K562 (cell line): ENCODE measurements around the gene KCNJ4. TPM values are rescaled to one million over a fixed set of nuclear protein-coding genes. Genes with fewer than 3 reads are reported as not detected.

Experiments used
- CREBBP ChIP-seq: IDR thresholded peaks from one replicate; pipeline ENCODE4 v1.6.1; 2012; ENCODE audit warnings: low read depth, mild to moderate bottlenecking, control low read depth, inconsistent platforms, low read length
- MCM3 ChIP-seq: fragments of 450-650 bp; IDR thresholded peaks from 2 replicates; pipeline ENCODE4 v1.6.1; 2016
- MEF2A ChIP-seq: IDR thresholded peaks from 2 replicates; pipeline ENCODE4 v1.6.1; 2011; ENCODE audit warnings: low read depth, mild to moderate bottlenecking, low read length, moderate library complexity; ENCODE audit not compliant: control insufficient read depth
- MGA ChIP-seq: fragments of 450-650 bp; IDR thresholded peaks from 2 replicates; pipeline ENCODE4 v1.6.1; 2016; ENCODE audit warnings: mild to moderate bottlenecking, moderate library complexity
- MYC ChIP-seq, 2 experiments: fragments of 250-450 bp in 1 of 2; sonication (Bioruptor Pico) in 1 of 2; IDR thresholded peaks; 2 replicates each; pipeline versions ENCODE4 v1.5.1 to v1.6.1; 2012 to 2021; ENCODE audit warnings: low read depth in 2 of 2, borderline replicate concordance in 1 of 2, improper control_type of control experiment in 1 of 2, low read length in 1 of 2, mild to moderate bottlenecking in 1 of 2, moderate library complexity in 1 of 2
- NR2C1 ChIP-seq, 2 experiments: fragments of 450-650 bp; IDR thresholded peaks; 2 replicates each; pipeline ENCODE4 v1.6.1; 2017; ENCODE audit warnings: mild to moderate bottlenecking in 2 of 2, antibody characterized with exemption in 1 of 2, inconsistent platforms in 1 of 2, missing compliant biosample characterization in 1 of 2, missing genetic modification characterization in 1 of 2
- SRSF1 ChIP-seq: fragments of 200-400 bp; formaldehyde crosslinking; IDR thresholded peaks from 2 replicates; pipeline ENCODE4 v1.6.1; 2017; ENCODE audit warnings: mild to moderate bottlenecking, low read depth, low read length, moderate library complexity
- TBP ChIP-seq: optimal IDR thresholded peaks from 2 replicates; pipeline ENCODE3; 2011; ENCODE audit warnings: low read depth, low read length, improper control_type of control experiment
- polyA plus RNA-seq, 8 experiments: library from polyadenylated mRNA; depleted of rRNA in 4 of 8; stranded (reverse) in 5 of 8; unstranded in 3 of 8; fragments of >200 nt; fragmentation: Nextera tagmentation in 2 of 8; fragmentation: Illumina TruSeq in 1 of 8; extraction: Ambion mirVana in 2 of 8; extraction: Trizol in 1 of 8; gene quantifications; 2 replicates each; pipeline versions ENCODE4 v1.2.1 to v1.2.3, GENCODE V29; 2011 to 2014; ENCODE audit warnings: inconsistent platforms in 1 of 8, missing spikeins in 1 of 8
- total RNA-seq, 7 experiments: library from RNA; depleted of rRNA in 6 of 7; stranded (reverse); fragments of >200 nt in 6 of 7; fragmentation: Illumina TruSeq in 2 of 7; extraction: Trizol in 2 of 7; gene quantifications; 2 replicates each; pipeline versions ENCODE4 v1.2.1 to v1.2.3, GENCODE V29; 2011 to 2021; ENCODE audit warnings: low replicate concordance in 1 of 7
- TF ChIP-seq, protein P1 (sequence below): fragments of 450-650 bp; IDR thresholded peaks from 2 replicates; pipeline ENCODE4 v1.6.1; 2017; ENCODE audit warnings: antibody characterized with exemption, mild to moderate bottlenecking
- TF ChIP-seq, protein P2 (sequence below), 2 experiments: fragments of 450-650 bp; IDR thresholded peaks; 2 replicates each; pipeline ENCODE4 v1.6.1; 2016

The KCNJ4 gene
- total and polyA plus RNA-seq, 9 of the 15 experiments (the other 6 are each of a cell fraction or from before 2014, with no cell fraction given) = 0.07 to 0.55 (median 0.09) TPM; not detected in 4

DNA sequence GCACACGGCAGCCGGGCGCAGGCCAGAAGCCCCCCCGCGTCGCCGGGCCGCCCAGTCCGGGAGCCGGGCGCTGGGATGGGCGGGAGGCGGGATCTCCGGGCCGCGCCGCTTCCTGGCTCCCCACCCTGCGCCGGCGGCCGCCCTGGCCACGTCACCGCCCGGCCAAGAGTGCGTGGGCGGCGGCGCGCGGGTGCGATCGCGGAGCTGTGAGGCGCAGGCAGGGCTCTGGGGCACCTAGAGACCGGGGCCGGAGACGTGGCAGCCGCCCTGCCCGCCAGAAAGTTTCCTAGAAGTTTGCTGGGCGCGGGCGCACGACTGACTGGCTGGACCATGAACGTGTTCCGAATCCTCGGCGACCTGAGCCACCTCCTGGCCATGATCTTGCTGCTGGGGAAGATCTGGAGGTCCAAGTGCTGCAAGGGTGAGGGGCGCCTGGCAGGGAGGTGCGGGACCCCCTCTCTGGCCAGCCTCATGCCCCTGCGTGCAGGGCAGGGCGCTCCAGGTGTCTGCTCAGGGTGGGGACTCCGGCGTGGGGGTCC is 13.0 kb upstream of the KCNJ4 start, which contains the start of gene KDELR3 (continued):
- TF ChIP-seq MGA (no peak), TBP (peak; percentile 29), MCM3 (no peak), MYC (IDR thresholded peaks at IDR 0.05; ENCODE audit: low read depth, low read length) (no peak), MYC (CRISPR knock-in tag; IDR thresholded peaks at IDR 0.05; ENCODE audit: borderline replicate concordance, low read depth) (no peak), MEF2A (no peak), SRSF1 (no peak), NR2C1 (IDR thresholded peaks at IDR 0.05) (no peak), NR2C1 (tag; IDR thresholded peaks at IDR 0.05) (no peak), CREBBP (no peak)
- TF ChIP-seq, protein P1, sequence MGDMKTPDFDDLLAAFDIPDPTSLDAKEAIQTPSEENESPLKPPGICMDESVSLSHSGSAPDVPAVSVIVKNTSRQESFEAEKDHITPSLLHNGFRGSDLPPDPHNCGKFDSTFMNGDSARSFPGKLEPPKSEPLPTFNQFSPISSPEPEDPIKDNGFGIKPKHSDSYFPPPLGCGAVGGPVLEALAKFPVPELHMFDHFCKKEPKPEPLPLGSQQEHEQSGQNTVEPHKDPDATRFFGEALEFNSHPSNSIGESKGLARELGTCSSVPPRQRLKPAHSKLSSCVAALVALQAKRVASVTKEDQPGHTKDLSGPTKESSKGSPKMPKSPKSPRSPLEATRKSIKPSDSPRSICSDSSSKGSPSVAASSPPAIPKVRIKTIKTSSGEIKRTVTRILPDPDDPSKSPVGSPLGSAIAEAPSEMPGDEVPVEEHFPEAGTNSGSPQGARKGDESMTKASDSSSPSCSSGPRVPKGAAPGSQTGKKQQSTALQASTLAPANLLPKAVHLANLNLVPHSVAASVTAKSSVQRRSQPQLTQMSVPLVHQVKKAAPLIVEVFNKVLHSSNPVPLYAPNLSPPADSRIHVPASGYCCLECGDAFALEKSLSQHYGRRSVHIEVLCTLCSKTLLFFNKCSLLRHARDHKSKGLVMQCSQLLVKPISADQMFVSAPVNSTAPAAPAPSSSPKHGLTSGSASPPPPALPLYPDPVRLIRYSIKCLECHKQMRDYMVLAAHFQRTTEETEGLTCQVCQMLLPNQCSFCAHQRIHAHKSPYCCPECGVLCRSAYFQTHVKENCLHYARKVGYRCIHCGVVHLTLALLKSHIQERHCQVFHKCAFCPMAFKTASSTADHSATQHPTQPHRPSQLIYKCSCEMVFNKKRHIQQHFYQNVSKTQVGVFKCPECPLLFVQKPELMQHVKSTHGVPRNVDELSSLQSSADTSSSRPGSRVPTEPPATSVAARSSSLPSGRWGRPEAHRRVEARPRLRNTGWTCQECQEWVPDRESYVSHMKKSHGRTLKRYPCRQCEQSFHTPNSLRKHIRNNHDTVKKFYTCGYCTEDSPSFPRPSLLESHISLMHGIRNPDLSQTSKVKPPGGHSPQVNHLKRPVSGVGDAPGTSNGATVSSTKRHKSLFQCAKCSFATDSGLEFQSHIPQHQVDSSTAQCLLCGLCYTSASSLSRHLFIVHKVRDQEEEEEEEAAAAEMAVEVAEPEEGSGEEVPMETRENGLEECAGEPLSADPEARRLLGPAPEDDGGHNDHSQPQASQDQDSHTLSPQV = peak; percentile 61; the same call in 1 of the 2 replicates
- TF ChIP-seq, protein P2, sequence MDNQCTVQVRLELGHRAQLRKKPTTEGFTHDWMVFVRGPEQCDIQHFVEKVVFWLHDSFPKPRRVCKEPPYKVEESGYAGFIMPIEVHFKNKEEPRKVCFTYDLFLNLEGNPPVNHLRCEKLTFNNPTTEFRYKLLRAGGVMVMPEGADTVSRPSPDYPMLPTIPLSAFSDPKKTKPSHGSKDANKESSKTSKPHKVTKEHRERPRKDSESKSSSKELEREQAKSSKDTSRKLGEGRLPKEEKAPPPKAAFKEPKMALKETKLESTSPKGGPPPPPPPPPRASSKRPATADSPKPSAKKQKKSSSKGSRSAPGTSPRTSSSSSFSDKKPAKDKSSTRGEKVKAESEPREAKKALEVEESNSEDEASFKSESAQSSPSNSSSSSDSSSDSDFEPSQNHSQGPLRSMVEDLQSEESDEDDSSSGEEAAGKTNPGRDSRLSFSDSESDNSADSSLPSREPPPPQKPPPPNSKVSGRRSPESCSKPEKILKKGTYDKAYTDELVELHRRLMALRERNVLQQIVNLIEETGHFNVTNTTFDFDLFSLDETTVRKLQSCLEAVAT (IDR thresholded peaks at IDR 0.05) = no peak
